ENCODE data around the gene PTPMT1. TPM values are rescaled to one million over a fixed set of nuclear protein-coding genes. Genes with fewer than 3 reads are reported as not detected.

PTPMT1 gene
- total and polyA plus RNA-seq, 2 experiments from 2014 or later = 78.4 to 90.2 TPM

- H3K79me2 ChIP-seq (ENCODE audit: insufficient read depth) = peaks cover 87% of the 10 kb centered on the region
- 46 to 49% methylated on average over 13 of the region's 13 CpGs for WGBS, 2 experiments (ENCODE audit: low coverage in 1 of 2, low lambda C conversion rate in 2 of 2, missing lambda C conversion rate in 2 of 2)
These were observed 12.2 kb downstream of the PTPMT1 start for GRCh38 chr11:47577460-47578041.

DNA sequence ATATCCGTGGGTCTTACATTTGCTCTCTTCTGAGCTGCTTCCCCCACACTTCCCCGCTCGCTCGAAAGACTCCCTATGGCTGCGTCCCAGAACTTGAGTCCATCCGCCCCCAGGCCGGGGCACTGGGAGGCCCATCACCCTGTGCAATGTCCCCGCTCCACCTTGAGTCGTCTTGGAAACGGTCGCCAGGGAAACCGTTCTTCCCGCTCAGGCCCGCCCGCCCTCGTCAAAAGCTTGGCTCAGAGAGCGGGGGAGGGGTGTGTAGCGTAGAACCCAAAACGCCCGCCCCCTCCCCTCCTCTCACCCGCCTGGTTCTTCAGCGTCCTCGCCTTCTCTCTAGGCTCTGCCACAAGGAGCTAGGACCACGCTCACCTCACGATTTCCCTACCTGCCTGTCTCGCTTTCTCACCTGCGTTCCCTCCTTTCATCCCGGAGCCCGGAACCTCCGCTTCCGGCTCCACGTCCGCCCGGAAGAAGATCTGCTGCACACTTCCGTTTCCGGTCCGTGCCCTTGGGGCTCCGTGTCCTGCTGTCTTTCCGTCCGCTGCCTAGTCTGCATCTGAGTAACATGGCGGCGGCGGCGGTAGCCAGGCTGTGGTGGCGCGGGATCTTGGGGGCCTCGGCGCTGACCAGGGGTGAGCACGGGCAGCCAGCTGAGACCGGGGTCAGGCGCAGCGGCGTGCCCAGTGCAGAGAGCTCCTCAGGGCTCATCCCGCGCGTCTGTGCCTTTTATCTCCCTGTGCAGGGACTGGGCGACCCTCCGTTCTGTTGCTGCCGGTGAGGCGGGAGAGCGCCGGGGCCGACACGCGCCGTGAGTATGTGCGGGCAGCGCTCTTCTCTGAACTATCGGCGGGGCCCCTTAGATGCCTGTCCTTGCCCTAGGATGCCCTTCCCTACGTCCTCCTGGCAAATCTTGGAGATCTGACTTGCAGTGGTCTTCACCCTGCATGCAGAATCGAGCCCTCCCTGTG lies 13.4 kb downstream of the PTPMT1 start, which contains the start of the genes KBTBD4 and NDUFS3:
TSS of gene KBTBD4 (minus strand) at position 447 of the 971 bp plus-strand sequence. CDS start at position 428, 19 bp downstream.
TSS of gene NDUFS3 (plus strand) at position 551 of the 971 bp plus-strand sequence. CDS start at position 569, 18 bp downstream.
- peak; percentile 94 for DNase-seq
- in situ Hi-C loops (cut with MboI) = no loop called here
- TF ChIP-seq EZH2phosphoT487 (IDR thresholded peaks at IDR 0.05; ENCODE audit: insufficient read depth, low read depth) (no peak), EZH2 (IDR thresholded peaks at IDR 0.05; ENCODE audit: insufficient read depth, poor library complexity, severe bottlenecking) (no peak)
- peak within 1 kb of the TSS; percentile 91 for H3K9ac ChIP-seq
- 1% methylated on average over 61 to 72 of the region's 72 CpGs for WGBS, 2 experiments (ENCODE audit: low coverage in 1 of 2, low lambda C conversion rate in 2 of 2, missing lambda C conversion rate in 2 of 2)
- H3K9me2 ChIP-seq (ENCODE audit: insufficient read depth) = no peaks in the 10 kb centered on the region
- H3F3A ChIP-seq (ENCODE audit: insufficient read depth) = no peaks in the 10 kb centered on the region
- H2AFZ ChIP-seq = peak within 1 kb of the TSS; percentile 85
- no peaks in the 10 kb centered on the region for H4K20me1 ChIP-seq (ENCODE audit: insufficient read depth)
- peak within 1 kb of the TSS; percentile 98 for H3K4me2 ChIP-seq (ENCODE audit: unreplicated experiment)
- H3K36me3 ChIP-seq (ENCODE audit: low read depth) = peaks cover 33% of the 10 kb centered on the region
- no peaks in the 10 kb centered on the region for H3K9me3 ChIP-seq (ENCODE audit: low read depth)
- peaks cover 77% of the 10 kb centered on the region for H3K79me2 ChIP-seq (ENCODE audit: insufficient read depth)
- peaks cover 11% of the 10 kb centered on the region for H3K4me1 ChIP-seq (ENCODE audit: insufficient read depth)
- no peaks in the 10 kb centered on the region for H3K27me3 ChIP-seq (replicated peaks; ENCODE audit: insufficient read depth)
- H3K27ac ChIP-seq = peak within 1 kb of the TSS; percentile 60
- peak within 1 kb of the TSS; percentile 94 for H3K4me3 ChIP-seq

More at GRCh38 chr11:47577460-47578041, 12.2 kb downstream of the PTPMT1 start:
- Histone ChIP-seq H4K20me1 (ENCODE audit: insufficient read depth) (no peaks in the 10 kb centered on the region), H3K27me3 (replicated peaks; ENCODE audit: insufficient read depth) (no peaks in the 10 kb centered on the region), H3F3A (ENCODE audit: insufficient read depth) (peaks cover 6% of the 10 kb centered on the region), H3K9ac (peak overlapping the region; percentile 91), H3K9me2 (ENCODE audit: insufficient read depth) (no peaks in the 10 kb centered on the region), H3K4me3 (peak overlapping the region; percentile 94), H3K27ac (peak overlapping the region; percentile 60; the same call in 1 of the 2 replicates), H3K36me3 (ENCODE audit: low read depth) (peaks cover 25% of the 10 kb centered on the region), H3K4me1 (ENCODE audit: insufficient read depth) (peaks cover 15% of the 10 kb centered on the region), H3K9me3 (ENCODE audit: low read depth) (no peaks in the 10 kb centered on the region), H3K4me2 (ENCODE audit: unreplicated experiment) (peak overlapping the region; percentile 98), H2AFZ (no peak overlapping the region)
- TF ChIP-seq EZH2 (IDR thresholded peaks at IDR 0.05; ENCODE audit: insufficient read depth, poor library complexity, severe bottlenecking) (no peak), EZH2phosphoT487 (IDR thresholded peaks at IDR 0.05; ENCODE audit: insufficient read depth, low read depth) (no peak)
- peak; percentile 30 for DNase-seq
- in situ Hi-C loops (cut with MboI) = no loop called here

DNA sequence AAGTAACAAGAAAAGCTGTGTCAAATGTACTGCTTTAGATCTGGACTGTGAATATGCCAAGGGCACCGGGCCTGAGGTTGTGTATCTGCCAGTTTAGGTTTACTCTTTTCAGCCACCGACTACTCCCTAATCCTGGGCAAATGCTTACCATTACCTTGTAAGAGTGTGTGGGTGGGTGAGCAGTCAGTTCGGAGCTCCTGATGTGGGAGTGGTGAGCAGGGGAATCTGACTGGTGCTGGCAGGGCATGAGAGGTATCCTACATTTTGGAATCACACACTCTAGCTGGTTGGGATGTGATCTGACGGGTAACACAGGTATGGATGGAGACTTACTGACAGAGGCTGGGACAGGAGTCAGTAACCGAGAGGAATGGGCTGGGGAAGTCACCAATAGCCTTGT lies 18.4 kb downstream of the PTPMT1 start:
- Histone ChIP-seq H2AFZ (no peak overlapping the region), H3K4me3 (no peak overlapping the region), H4K20me1 (ENCODE audit: insufficient read depth) (no peaks in the 10 kb centered on the region), H3K4me2 (ENCODE audit: unreplicated experiment) (no peak overlapping the region), H3K27me3 (replicated peaks; ENCODE audit: insufficient read depth) (no peaks in the 10 kb centered on the region), H3K9me3 (ENCODE audit: low read depth) (no peaks in the 10 kb centered on the region), H3K9me2 (ENCODE audit: insufficient read depth) (no peaks in the 10 kb centered on the region), H3K9ac (no peak overlapping the region), H3K4me1 (ENCODE audit: insufficient read depth) (no peaks in the 10 kb centered on the region), H3K36me3 (ENCODE audit: low read depth) (peaks cover 30% of the 10 kb centered on the region; the same call in 1 of the 2 replicates), H3K27ac (no peak overlapping the region), H3K79me2 (ENCODE audit: insufficient read depth) (peaks cover 36% of the 10 kb centered on the region), H3F3A (ENCODE audit: insufficient read depth) (no peaks in the 10 kb centered on the region)
- DNase-seq = no peak
- WGBS, 2 experiments (ENCODE audit: low coverage in 1 of 2, low lambda C conversion rate in 2 of 2, missing lambda C conversion rate in 2 of 2) = 89 to 90% methylated on average over 5 of the region's 5 CpGs
- in situ Hi-C loops (cut with MboI) = no loop called here
- TF ChIP-seq EZH2 (IDR thresholded peaks at IDR 0.05; ENCODE audit: insufficient read depth, poor library complexity, severe bottlenecking) = no peak
- TF ChIP-seq EZH2phosphoT487 (IDR thresholded peaks at IDR 0.05; ENCODE audit: insufficient read depth, low read depth) = no peak

DNA sequence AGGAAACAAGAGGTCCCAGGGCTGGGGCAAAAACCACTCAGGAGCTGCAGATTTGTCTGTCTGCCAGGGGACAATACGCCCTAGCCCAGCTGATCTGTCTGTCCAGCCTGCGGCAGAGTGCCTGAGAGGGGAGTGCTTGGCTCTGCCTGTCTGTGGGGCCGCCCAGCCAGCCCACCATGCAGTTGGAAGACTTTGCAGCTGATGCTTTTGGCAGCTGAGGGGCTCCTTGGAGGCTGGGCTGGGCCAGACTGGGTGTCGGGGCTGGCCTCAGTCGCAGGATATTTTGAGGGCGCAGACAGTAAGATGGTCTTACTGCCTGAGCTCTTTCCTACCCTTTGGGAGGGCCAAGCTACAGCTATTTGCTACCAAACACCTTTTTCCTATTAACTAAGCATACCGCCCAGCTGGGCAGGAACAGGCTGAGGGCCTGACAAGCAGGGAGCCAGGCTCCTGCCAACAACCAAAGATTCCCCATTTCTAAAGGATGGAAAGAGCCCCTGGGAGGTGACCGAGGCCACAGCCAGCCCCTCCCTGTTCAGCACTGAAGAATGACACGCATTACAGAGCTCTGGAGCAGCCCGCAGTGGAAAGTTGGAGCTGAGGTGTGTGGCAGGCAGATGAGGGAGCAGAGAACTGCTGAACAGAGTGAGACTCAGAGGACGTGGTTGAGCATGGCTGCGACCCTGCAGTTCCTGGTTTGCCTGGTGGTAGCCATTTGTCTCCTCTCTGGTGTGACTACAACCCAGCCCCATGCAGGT lies 20.9 kb downstream of the PTPMT1 start, which contains the start of gene FAM180B:
TSS of gene FAM180B (plus strand) at position 581 of the 758 bp plus-strand sequence. CDS start at position 672, 91 bp downstream.
- Histone ChIP-seq H3K4me2 (ENCODE audit: unreplicated experiment) (no peak within 1 kb of the TSS), H3K27ac (no peak within 1 kb of the TSS), H3K9me3 (ENCODE audit: low read depth) (no peaks in the 10 kb centered on the region), H3K27me3 (replicated peaks; ENCODE audit: insufficient read depth) (no peaks in the 10 kb centered on the region), H2AFZ (peak within 1 kb of the TSS; percentile 48), H3K36me3 (ENCODE audit: low read depth) (peaks cover 20% of the 10 kb centered on the region; the same call in 1 of the 2 replicates), H3K4me1 (ENCODE audit: insufficient read depth) (no peaks in the 10 kb centered on the region), H3K9ac (no peak within 1 kb of the TSS), H3K9me2 (ENCODE audit: insufficient read depth) (no peaks in the 10 kb centered on the region), H4K20me1 (ENCODE audit: insufficient read depth) (no peaks in the 10 kb centered on the region), H3K4me3 (no peak within 1 kb of the TSS), H3F3A (ENCODE audit: insufficient read depth) (no peaks in the 10 kb centered on the region), H3K79me2 (ENCODE audit: insufficient read depth) (0 out of 2 replicates have a peak, but pooled peaks cover 12% of the 10 kb centered on the region)
- no peak for DNase-seq
- WGBS, 2 experiments (ENCODE audit: low coverage in 1 of 2, low lambda C conversion rate in 2 of 2, missing lambda C conversion rate in 2 of 2) = 18 to 29% methylated on average over 12 of the region's 12 CpGs
- TF ChIP-seq EZH2phosphoT487 (IDR thresholded peaks at IDR 0.05; ENCODE audit: insufficient read depth, low read depth) = no peak
- in situ Hi-C loops (cut with MboI) = no loop called here

All from GM23248 (cell line).